IPS DF 4.7 (cell line): ENCODE measurements around the gene CHRNB2.

Experiments
- DNase-seq: peaks from one replicate; pipeline ENCODE4 v3.0.0-alpha.2; 2013; ENCODE audit warnings: low spot score; ENCODE audit errors: extremely low read depth

The CHRNB2 gene

GRCh38 chr1:154609398-154610380, 42.1 kb downstream of the CHRNB2 start:
- peak; percentile 66 for DNase-seq

DNA sequence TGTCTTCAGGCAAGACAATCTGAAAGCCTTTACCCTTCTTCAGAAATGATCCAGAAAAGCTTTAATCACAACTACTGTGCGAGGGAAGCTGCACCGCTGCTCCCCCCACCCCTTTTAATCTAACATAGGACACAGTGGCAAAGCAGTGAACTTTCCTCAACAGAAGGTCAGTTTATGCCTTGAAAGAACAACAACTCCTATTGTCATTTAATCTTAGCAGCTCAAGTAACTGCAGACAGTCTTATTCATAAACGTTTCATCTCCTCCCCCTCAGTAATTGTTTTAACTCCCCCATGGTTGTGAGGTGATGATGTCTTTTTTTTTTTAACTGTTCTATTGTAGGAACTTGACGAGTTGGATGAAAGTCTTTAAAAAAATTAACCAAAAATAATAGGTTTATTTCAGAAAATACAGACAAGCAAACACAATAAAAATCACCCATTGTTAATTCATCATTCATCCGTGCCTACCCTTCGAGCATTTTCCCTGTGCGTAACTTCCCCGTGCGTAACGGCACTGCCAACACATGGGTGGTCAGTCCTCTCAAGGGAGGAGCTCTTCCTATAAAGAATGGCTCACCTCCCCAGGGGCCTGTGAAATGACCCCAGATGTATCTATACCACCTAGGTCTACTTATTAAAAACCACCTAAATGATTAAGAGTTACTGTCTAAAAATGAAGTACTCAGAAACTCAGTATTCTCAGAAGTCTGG, 43.7 kb downstream of the CHRNB2 start:
- no peak for DNase-seq

GRCh38 chr1:154614247-154614646, 46.7 kb downstream of the CHRNB2 start:
- no peak for DNase-seq

GRCh38 chr1:154614901-154615300, 47.3 kb downstream of the CHRNB2 start:
- DNase-seq, result no peak

DNA sequence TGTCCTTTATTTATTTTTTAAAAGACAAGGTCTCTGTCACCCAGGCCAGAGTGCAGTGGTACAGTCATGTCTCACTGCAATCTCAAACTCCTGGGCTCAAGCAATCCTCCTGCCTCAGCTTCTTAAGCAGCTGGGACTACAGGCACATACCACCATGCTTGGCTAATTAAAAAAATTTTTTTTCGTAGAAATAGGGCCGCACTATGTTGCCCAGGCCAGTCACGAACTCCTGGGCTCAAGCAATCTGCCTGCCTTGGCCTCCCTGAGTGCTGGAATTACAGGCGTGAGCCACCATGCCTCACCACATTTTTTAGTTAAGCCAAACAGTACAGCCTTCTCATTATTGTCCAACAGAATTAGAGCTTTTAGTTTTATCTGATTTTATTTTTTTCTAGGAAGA, 47.8 kb downstream of the CHRNB2 start:
- DNase-seq, result no peak

DNA sequence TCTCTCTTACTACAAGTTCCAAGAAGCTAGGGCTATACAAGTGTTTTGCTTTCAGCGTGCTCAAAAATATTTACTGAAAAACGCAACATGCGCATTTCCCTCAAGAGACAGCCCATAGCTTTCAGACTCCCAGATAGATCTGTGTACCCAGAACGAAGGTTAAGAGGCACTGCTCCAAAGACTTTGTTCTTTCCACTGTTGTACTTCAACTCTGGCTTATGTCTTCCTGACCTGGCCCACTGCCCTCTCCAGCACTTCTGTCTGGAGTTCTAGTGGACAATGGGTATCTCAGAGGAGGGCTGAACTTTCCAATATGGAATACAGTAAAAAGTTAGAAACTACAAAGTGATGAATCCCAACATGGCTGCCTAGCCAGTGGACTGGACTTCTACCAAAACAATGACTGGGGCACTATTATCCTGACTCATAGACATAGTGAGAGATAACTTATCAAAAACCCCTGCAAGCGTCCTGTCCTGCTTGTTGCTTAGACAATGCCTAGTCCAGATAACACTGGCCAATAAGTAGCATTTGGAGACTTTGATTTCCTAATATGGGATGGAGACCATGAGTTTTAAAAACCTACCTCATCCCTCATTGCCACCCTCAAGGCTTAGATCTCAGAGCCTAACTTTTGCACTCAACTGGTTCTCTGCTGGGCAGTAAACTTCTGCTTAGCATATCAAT, 49.2 kb downstream of the CHRNB2 start:
- no peak for DNase-seq

DNA sequence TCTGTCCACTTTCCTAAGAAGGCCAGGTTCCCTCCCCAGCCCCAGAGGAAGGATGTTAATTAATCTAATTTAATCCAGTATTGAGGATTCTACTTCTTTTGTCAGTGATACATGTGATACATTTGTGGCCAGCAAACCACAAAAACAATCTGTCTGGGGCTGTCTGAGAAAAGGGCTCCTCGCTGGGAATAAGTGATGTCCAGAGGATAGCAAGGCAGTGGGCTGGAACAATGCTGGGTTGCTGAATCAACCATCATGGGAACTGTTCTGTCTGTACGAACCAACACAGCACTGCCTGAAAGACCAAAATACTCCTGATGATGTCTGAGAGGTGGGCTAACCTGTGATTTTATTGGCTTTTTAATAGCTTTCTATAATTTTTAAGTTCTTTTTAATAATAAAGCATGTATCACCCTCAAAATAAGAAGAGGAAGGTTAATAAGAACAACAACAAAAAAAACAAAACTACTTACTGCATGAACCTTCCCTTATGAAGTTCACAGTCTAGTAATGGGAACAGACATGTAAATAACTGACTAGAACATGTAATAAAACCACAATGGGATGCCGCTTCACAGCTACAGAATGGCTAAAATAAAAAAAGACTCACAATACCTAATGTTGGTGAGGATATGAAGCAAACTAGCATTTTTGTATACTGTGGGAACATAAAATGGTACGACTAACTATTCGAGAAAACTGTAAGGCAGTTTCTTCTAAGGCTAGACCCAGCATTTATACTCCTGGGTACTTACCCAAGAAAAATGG, 51.8 kb downstream of the CHRNB2 start:
- DNase-seq, result no peak

GRCh38 chr1:154620751-154621150, 53.2 kb downstream of the CHRNB2 start:
- no peak for DNase-seq

GRCh38 chr1:154621875-154622274, 54.3 kb downstream of the CHRNB2 start:
- DNase-seq, result no peak

- no peak for DNase-seq
These were observed 55.0 kb downstream of the CHRNB2 start for GRCh38 chr1:154622503-154623039.

- no peak for DNase-seq
These were observed 55.8 kb downstream of the CHRNB2 start for GRCh38 chr1:154623358-154623757.

DNA sequence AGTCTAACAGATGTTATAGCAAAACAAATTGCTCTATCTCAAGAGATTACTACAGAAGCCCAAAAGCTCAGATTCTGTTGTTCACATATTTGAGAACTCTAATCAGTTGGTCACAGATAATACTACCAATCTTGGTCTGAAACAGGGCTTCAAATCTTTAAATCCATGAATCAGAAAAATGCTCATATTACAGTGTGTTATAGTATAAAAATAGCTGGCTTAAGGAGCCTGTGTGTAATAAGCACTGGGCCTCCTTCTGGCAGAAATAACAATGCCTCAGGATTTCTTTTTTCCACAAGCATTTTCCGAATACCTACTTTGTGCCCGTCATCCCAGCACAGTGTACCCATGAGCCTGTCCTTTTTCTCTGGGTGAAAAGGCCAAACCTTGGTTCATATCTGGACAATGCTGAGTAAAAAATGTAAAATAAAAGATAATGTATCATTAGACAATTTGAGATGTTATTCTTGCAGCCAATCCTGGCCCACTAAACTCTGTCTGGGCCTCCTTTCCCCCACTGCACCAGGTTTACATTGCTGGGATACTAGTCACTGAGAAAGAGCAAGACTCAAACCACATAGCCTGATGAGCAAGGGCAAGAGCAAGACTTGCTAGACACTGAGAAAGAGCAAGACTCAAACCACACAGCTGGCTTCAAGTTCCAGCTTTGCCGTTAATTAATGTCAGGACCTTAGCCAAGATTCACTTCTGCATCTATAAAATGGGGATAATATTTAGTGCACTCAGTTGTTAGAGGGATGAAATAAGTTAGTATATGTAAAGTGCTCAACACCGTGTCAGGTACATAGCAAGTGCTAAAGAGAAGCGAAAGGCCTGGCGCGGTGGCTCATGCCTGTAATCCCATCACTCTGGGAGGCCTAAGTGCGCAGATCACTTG, 57.4 kb downstream of the CHRNB2 start:
- no peak for DNase-seq

- no peak for DNase-seq
These were observed 59.1 kb downstream of the CHRNB2 start for GRCh38 chr1:154626456-154627256.

DNA sequence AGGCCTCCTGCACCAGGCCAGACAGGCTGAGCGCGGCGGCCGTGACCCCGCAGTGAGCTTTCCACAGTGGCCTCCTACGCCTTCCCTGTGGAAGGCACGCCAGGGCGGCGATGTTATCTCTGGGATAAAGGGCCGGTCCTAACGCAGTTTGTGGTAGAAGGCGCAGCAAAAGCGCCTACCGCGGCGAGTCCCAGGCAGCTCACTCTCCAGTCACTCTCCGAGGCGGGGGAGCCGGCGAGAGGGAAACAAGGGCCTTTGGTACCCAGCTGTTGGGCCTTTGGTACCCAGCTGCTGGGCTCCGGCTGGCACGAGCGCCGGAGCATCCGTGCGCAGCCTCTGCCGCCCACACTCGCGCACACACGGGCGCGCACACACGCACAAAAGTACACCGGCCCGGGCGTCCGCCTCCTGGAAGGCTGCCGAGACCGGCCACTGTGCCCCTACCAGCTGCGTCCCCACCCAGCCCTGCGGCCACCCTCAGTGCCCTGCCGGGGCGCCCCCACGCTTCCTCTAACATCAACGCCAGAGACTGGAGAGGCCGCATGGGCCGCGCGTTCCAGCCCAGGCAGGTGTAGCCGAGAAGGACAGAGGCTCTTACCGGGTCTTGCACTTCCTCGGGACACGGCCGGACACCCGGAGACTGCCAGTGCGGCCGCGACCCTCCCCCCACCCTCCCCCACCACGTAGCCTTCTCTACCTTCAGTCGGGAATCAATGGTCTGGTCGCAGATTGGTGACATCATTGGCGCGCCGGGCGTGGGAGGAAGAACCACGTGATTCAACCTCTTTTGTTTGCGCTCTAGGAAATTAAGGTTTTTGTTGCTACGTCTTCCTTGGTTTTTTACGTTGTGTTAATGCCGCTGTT, 59.9 kb downstream of the CHRNB2 start:
- peak; percentile 75 for DNase-seq

DNA sequence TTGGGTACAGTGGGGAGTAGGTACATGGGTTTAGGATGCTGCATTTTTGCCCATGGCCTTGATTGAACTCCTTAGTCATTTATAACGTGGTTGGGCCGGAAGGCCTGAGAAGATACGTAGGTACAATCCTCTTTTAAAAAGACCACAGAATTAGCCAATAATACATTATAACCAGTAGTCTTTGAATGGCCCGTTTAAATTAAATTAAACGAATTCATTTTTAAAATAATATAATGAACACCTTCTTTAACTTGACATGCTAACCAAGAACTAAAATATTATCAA, 60.5 kb downstream of the CHRNB2 start:
- no peak for DNase-seq

DNA sequence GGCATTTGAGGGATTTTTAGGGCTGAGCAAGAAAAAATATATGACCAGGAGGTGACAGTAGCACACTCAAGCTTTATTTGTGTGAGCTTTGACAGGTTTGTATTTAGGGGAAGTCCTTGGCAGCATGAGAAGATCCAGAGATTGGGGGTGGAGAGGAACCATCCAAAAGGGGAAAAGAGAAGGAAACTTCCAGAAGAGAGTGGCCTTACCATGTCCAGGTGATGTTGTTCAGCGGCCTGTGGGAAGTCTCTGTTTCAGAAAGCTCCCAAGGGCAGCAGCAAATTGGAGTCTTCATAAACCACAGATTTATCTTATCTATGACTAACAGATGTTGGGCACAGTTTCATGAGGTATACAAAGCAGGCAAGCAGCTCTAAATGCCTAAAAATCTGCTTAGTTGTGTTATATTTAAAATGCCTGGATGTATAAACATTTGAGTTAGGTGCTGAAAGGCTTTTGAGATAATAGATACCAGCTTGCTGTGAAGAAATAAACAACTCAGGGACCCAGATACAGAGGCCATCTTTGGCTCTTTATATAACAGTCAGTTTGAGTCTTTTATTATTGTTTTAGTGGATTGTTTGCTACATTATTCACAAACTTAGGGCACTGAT, 61.6 kb downstream of the CHRNB2 start:
- DNase-seq, result no peak
